ENCODE results near the gene CYFIP1. TPM values are rescaled to one million over a fixed set of nuclear protein-coding genes. Genes with fewer than 3 reads are reported as not detected.

The CYFIP1 gene
- total RNA-seq, 4 donors from 2014 or later: 77.4 to 121 (median 101) TPM

GRCh38 chr15:22952796-22953579, 27.2 kb downstream of the CYFIP1 start:
- H3K27me3 ChIP-seq: no peaks in the 10 kb centered on the region
- WGBS, 2 donors: 68 to 76% methylated on average over 21 of the region's 21 CpGs
- no peak overlapping the region for H3K4me3 ChIP-seq
- no peak for DNase-seq (ENCODE audit: low spot score in 2 of 2)
- no peak for TF ChIP-seq EP300 (IDR thresholded peaks at IDR 0.05)
- TF ChIP-seq POLR2A (IDR thresholded peaks at IDR 0.05): no peak
- no peak for TF ChIP-seq CTCF (IDR thresholded peaks at IDR 0.05)
- H3K36me3 ChIP-seq: peaks cover 0 to 5% (median 0%) of the 10 kb centered on the region in 3 donors
- peaks cover 0 to 92% (median 27%) of the 10 kb centered on the region in 4 donors for H3K4me1 ChIP-seq
- H3K27ac ChIP-seq: no peak overlapping the region
- H3K9me3 ChIP-seq: no peaks in the 10 kb centered on the region

DNA sequence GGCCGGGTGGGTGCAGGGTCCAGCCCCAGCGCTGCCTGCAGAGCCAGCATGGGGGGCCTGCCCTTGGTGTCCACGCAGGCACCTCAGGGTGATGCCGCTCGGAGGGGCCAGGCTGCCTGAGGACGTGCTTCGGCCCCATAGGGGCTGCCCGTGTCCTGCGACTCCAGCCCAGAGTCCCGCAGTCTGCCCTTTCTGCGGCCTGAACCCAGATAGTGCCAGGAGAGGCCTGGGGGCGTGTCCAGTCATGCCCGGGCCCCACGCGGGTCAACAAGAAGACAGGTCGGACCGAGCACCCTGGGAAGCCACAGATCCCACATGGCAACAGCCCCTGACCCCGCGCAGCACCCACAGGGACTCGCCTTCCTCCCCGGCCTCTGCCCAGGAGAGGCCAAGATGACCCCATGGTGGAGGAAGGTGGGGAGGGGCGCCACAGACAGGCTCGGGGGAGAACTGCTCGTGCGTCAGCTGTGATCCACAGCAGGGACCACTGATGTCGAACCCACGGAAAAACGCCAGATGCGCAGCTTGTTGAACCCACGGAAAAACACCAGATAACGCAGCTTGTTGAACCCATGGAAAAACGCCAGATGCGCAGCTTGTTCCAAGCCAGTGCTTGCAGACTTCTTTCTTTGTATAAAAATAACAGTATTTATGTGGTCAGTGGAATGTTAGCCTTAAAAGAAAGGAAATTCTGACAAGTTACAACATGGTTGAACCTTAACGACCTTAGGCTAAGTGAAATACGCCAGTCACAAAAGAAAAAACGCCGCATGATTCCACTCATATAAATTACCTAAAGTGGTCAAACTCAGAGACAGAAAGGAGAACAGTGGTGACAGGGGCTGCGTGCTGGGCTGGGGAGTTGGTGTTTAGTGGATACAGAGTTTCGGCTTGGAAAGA, 28.5 kb downstream of the CYFIP1 start:
- Histone ChIP-seq H3K27me3 (no peaks in the 10 kb centered on the region), H3K36me3 (peaks cover 0 to 5% (median 0%) of the 10 kb centered on the region in 3 donors), H3K4me3 (no peak overlapping the region), H3K27ac (peak overlapping the region in 2 of 4 donors; percentile 50 to 63), H3K9me3 (no peaks in the 10 kb centered on the region), H3K4me1 (peaks cover 0 to 88% (median 29%) of the 10 kb centered on the region in 4 donors)
- no peak for TF ChIP-seq POLR2A (IDR thresholded peaks at IDR 0.05)
- no peak for TF ChIP-seq CTCF (IDR thresholded peaks at IDR 0.05)
- TF ChIP-seq EP300 (IDR thresholded peaks at IDR 0.05): no peak
- WGBS, 2 donors: 73 to 81% methylated on average over 33 to 39 of the region's 39 CpGs
- DNase-seq (ENCODE audit: low spot score in 2 of 2): no peak

GRCh38 chr15:22951031-22951380, 29.2 kb downstream of the CYFIP1 start:
- TF ChIP-seq EP300 (IDR thresholded peaks at IDR 0.05): no peak
- TF ChIP-seq POLR2A (IDR thresholded peaks at IDR 0.05): no peak
- TF ChIP-seq CTCF (IDR thresholded peaks at IDR 0.05): no peak
- Histone ChIP-seq H3K4me1 (peaks cover 0 to 81% (median 27%) of the 10 kb centered on the region in 4 donors), H3K27ac (peak overlapping the region in 2 of 4 donors; percentile 50 to 63), H3K27me3 (no peaks in the 10 kb centered on the region), H3K9me3 (no peaks in the 10 kb centered on the region), H3K36me3 (peaks cover 0 to 10% (median 0%) of the 10 kb centered on the region in 3 donors), H3K4me3 (no peak overlapping the region)
- DNase-seq (ENCODE audit: low spot score in 2 of 2): no peak
- 91 to 96% methylated on average over 11 to 16 of the region's 16 CpGs for WGBS, 2 donors

- H3K4me3 ChIP-seq: peak overlapping the region in 1 of 4 donors; percentile 4
- TF ChIP-seq POLR2A (IDR thresholded peaks at IDR 0.05) (no peak), EP300 (IDR thresholded peaks at IDR 0.05) (no peak), CTCF (IDR thresholded peaks at IDR 0.05) (no peak)
- peaks cover 0 to 75% (median 21%) of the 10 kb centered on the region in 4 donors for H3K4me1 ChIP-seq
- no peaks in the 10 kb centered on the region for H3K9me3 ChIP-seq
- peaks cover 0 to 12% (median 0%) of the 10 kb centered on the region in 3 donors for H3K36me3 ChIP-seq
- H3K27me3 ChIP-seq: no peaks in the 10 kb centered on the region
- peak overlapping the region in 2 of 4 donors; percentile 63 to 76 for H3K27ac ChIP-seq
- WGBS, 2 donors: 43 to 48% methylated on average over 25 of the region's 25 CpGs
- no peak for DNase-seq (ENCODE audit: low spot score in 2 of 2)
Observed at GRCh38 chr15:22950256-22950990, 29.7 kb downstream of the CYFIP1 start.

Data from tibial nerve (tissue), 4 donors.